T-helper 2 cell treated with Interferon-gamma antibody and Interleukin-4, amounts not matched to agents 100 ng/mL and 5 ng/mL, for 36 hours (primary cell): ENCODE results near the gene CDCA7. TPM values are rescaled to one million over a fixed set of nuclear protein-coding genes. Genes with fewer than 3 reads are reported as not detected.
"Not testable (repeated sequence)": the region's sequence is repeated elsewhere in the genome, so short reads cannot be mapped to it uniquely, and the experiment has no call there.

Experiments used
- intact Hi-C: fragments of 100-400 bp; cut with micrococcal nuclease; formaldehyde crosslinking; loops from one replicate; pipeline ENCODE4 v1.15.1; 2023
- total RNA-seq: library from RNA; stranded (reverse); gene quantifications from 2 replicates; pipeline ENCODE4 v1.2.3, GENCODE V29; 2022

CDCA7 gene
- total RNA-seq = 116 TPM in 2 replicates

- intact Hi-C loops = loop anchor here (1.0 to 10.0 kb wide), 9 partner anchors 16 to 1138 kb away; partner anchors contain the start of genes MAP3K20, OLA1 and PDK1
Observed at GRCh38 chr2:173354582-173355131, at the start of gene CDCA7. Gene CDCA7, plus strand, starts transcription at chr2:173354872. Its CDS starts 92 bp downstream, at chr2:173354964.

DNA sequence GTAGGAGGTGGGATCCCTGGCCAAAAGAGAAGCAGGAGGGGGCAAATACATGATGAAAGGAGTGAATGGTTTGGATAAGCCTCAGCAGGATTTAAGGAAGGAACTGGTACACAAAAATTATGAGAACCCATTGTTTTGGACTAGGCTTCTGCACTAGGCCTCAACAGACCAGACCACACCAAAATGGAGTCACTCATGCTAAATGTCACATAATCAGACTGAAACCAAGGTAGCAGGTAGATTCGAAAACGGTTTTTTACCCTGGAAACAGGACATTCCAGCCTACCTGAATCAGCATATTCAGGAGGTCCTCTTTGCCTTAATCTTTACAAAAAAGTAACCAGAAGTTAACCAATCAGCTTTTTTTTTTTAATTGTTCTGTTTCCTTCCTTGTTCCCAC is 49.4 kb upstream of the CDCA7 start:
- intact Hi-C loops = no loop called here

DNA sequence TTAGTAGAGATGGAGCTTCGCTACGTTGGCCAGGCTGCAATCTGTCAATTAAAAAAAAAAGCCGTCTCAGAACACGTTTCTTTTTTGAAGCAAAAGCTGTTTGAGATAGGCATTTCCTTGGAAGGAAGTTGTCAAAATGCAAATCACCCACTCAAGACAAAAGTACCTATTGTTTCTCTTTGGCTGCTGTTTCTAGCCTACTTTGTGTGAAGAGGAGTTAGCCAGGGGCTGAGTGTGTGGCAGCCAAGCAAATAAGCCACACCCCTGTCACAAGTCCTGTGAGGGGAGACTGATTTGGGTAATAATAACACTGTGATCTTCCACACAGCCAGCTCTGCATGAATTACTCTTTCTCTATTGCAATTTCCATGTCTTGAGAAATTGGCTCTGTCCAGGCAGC is 47.4 kb upstream of the CDCA7 start:
- intact Hi-C loops = no loop called here

DNA sequence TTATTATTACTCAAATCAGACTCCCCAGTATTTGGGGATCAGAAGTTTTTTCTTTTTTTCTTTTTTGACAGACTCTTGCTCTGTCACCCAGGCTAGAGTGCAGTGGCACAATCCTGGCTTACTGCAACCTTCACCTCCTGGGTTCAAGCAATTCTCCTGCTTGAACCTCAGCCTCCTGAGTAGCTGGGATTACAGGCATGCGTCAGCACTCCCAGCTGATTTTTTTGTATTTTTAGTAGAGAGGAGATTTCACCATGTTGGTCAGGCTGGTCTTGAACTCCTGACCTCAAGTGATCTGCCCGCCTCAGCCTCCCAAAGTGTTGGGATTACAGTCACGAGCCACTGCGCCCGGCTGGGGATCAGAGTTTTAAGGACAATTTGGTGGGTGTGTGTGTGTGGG is 45.3 kb upstream of the CDCA7 start:
- intact Hi-C loops = not testable (repeated sequence)

GRCh38 chr2:173311844-173312606 is 42.6 kb upstream of the CDCA7 start:
- intact Hi-C loops = no loop called here

- intact Hi-C loops = no loop called here
Observed at GRCh38 chr2:173323371-173323770, 31.3 kb upstream of the CDCA7 start.

DNA sequence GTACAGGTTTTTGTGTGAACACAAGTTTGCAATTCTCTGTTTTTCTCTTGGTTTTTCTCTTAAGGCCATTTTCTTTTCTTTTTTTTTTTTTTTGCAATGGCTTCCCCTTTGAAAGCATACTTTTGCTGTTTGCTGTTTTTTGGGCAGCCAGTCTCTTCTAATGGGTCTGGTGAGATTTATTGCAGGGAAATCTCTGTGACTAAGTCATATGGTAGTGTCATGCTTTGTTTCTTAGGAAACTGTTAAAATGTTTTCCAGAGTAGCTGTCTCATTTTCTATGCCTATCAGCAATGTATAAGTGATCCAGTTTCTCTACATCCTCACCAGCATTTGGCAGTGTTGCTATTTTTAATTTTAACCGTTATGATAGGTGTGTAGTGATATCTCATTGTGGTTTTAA is 27.9 kb upstream of the CDCA7 start:
- intact Hi-C loops = no loop called here

DNA sequence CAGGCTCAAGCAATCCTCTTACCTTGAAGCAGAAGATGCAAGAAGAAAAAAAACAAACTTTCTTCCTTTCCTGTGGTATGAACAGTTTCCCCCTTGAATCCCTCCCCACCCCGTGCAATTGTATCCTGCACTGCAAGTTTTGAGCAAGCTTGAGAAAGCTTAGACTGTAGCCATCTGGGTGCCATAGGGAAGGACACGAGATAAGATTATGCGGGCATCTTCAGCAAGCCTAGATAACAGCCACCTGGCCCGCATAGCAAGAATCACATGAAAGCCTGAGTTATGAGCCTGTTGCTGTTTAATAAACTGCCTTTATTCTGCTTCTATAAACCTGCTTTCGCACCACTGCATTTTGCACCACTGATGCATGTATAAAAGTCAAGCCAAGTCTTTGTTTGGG is 27.3 kb upstream of the CDCA7 start:
- intact Hi-C loops = no loop called here

DNA sequence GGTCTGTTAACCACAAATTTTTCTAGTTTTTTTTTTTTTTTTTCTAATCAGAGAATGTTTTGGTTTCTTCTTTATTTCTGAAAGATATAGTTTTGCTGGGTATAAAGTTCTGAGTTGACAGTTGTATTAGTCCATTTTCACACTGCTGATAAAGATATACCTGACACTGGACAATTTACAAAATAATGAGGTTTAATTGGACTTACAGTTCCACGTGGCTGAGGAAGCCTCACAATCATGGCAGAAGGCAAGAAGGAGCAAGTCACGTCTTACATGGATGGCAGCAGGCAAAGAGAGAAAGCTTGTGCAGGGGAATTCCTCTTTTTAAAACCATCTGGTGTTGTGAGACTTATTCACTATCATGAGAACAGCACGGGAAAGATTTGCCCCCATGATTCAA is 21.7 kb upstream of the CDCA7 start:
- intact Hi-C loops = not testable (repeated sequence)

DNA sequence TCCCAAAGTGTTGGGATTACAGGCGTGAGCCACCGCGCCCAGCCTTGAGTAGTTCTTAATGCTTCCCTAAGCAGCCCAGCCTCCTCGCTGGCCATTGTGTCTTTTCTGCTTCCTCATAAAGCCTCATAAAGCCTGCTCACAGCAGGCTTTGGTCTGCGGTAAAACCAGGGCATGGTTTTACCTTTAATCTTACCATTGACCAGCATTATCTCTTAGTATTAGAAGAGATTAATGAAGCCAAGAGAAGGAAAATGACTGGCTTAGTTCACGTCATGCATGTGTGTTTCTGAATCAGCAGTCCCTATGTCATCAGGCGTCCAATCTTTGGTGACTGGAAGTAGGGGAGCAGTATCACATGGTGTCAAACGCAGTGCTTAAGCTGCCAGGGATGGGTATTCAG is 14.9 kb upstream of the CDCA7 start:
- intact Hi-C loops = no loop called here

GRCh38 chr2:173343921-173344320 is 10.8 kb upstream of the CDCA7 start:
- intact Hi-C loops = no loop called here

DNA sequence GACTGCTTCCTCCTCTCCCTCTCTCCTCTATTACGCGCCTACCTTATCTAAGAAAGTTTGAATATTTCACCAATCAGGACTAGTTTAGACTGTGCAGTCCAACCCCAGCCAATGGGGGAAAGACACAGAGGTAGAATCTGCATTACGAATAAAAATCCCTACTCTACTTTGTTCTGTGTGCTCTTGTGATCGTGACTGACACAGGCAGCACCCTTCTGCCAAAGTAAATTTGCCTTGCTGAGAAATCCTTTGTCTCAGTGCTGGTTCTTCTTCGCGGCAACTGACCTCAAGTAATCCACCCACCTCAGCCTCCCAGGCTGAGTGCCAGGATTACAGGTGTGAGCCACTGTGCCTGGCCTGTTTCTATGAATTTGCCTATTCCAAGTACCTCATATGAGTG is 8.6 kb upstream of the CDCA7 start:
- intact Hi-C loops = no loop called here

DNA sequence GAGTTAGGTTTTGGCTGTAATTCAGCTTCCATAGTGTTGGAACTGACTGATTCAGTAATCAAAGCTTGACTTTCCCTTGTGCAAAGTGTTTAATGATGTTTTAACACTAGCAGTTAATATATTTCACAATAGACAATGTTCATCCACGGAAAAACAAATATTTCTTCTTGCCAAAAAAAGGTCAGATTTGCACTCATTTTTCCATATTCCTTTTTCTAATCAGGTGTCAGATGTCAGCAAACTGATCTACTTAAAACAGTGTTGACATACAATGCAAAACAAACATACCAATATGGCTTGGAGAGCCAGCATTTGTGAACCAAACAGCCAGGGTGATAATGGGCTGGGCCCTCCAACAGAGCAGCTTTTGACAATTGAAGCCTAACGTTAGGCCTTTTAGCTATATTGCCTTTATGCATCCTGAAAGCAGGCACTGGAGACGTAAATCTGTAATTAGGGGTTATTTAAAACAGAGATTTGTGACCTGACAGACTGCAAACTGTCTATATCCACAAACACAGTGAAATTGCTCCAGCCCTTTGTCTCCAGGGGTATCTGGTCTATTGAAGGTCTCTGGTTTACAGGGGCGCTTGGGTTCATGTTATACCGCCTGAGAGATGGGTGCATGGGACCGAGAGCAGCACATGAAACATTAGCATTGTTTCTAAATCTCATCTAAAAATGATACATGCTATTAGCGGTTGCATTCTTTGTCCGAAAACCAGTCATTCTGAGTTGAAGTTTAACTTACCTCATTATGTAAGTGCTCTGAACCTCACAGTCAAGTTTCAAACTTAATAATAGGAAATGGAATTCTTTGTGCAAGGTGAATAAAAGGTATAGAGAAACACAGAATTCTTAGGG is 7.1 kb upstream of the CDCA7 start:
- intact Hi-C loops = no loop called here

DNA sequence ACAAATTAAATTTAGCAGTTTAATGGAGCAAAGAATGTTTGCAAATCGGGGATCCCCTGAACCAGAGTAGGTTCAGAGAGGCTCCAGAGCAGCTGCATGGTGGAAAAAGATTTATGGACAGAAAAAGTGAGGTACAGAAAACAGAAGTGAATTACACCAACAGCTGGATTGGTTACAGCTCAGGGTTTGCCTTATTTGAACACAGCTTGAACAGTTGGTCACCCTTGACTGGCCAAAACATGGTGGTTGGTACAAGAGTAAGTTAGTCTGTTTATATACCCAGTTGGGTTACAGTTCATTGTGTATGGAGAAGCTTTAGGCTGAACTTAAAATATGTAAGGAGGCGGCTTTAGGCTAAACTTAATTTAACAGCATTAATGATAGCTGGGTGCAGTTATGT is 5.4 kb upstream of the CDCA7 start:
- intact Hi-C loops = no loop called here

- intact Hi-C loops = loop anchor here (5.0 to 10.0 kb wide), 3 partner anchors 86 to 273 kb away; partner anchors contain the start of gene MAP3K20
Observed at GRCh38 chr2:173350383-173350782, 4.3 kb upstream of the CDCA7 start.

- intact Hi-C loops = loop anchor here (5.0 to 10.0 kb wide), 3 partner anchors 87 to 275 kb away; partner anchors contain the start of gene MAP3K20
Observed at GRCh38 chr2:173351879-173352278, 2.8 kb upstream of the CDCA7 start.

GRCh38 chr2:173353556-173353955 is 1.1 kb upstream of the CDCA7 start:
- intact Hi-C loops = loop anchor here (5.0 to 10.0 kb wide), 3 partner anchors 89 to 276 kb away; partner anchors contain the start of gene MAP3K20

DNA sequence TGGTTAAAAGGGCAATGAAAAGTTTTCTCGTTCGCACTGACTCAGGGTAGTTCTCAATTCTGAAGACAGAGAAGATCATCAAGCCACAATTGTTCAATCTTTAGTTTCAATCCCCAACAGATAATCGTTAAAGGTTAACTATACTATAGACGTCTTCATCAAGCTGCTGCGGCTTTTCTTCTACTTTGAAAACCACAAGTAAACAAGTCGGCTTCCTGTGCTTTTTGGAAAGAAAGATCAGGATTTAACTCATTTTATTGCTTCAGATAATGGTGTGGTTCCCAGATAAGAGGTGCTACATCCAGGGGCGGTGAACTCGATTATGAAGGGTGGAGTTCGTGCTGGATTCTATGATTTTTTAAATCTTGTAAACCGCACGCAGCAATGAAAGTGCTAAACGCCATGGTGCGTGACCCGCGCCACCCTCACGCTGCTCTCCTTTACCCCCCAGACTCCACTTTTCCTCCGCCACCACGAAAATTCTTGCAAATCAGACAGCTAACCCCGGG is 545 bp upstream of the CDCA7 start:
- intact Hi-C loops = loop anchor here (1.0 to 10.0 kb wide), 7 partner anchors 16 to 895 kb away; partner anchors contain the start of genes MAP3K20 and OLA1

- intact Hi-C loops = loop anchor here (2.0 to 10.0 kb wide), 5 partner anchors 90 to 1137 kb away; partner anchors contain the start of genes OLA1 and PDK1
Observed at GRCh38 chr2:173355132-173355865, 627 bp downstream of the CDCA7 start.

- intact Hi-C loops = loop anchor here (2.0 to 10.0 kb wide), 5 partner anchors 91 to 1136 kb away; partner anchors contain the start of genes OLA1 and PDK1
Observed at GRCh38 chr2:173355866-173356508, 1.3 kb downstream of the CDCA7 start.
